Lower leg skin (tissue), 4 donors: ENCODE data around the gene MAST4. TPM values are rescaled to one million over a fixed set of nuclear protein-coding genes. Genes with fewer than 3 reads are reported as not detected.

Source experiments
- DNase-seq, 2 donors: peaks; one replicate each; pipeline ENCODE4 v3.0.0-alpha.2; 2019; ENCODE audit warnings: low spot score in 2 of 2
- H3K4me3 ChIP-seq: fragments of 200-600 bp; sonication (generic); 2 replicates; pipeline ENCODE4 v1.5.1; 2017; ENCODE audit warnings: mild to moderate bottlenecking, low read depth; ENCODE audit not compliant: poor library complexity, severe bottlenecking
- POLR2A ChIP-seq, 2 donors: fragments of 450-650 bp; IDR thresholded peaks; one replicate each; pipeline ENCODE4 v1.6.1; 2016 to 2017; ENCODE audit warnings: antibody characterized with exemption in 2 of 2, mild to moderate bottlenecking in 1 of 2, moderate library complexity in 1 of 2
- WGBS, 2 donors: methylation state at CpG; one replicate each; pipeline ENCODE4 v1.1.5; 2018; 5-methylcytosine and 5-hydroxymethylcytosine counted together
- intact Hi-C: fragments of 100-400 bp; cut with DNase I; formaldehyde crosslinking; loops from one replicate; pipeline ENCODE4 v1.15.0; 2023; ENCODE audit warnings: low total_unique reads
- total RNA-seq, 4 donors: library from RNA; depleted of rRNA; stranded (reverse); fragments of >200 nt; gene quantifications; one replicate each; pipeline ENCODE4 v1.1.0, GENCODE V29; 2016
- TF ChIP-seq, protein P1 (sequence below), 3 donors: fragments of 450-650 bp; IDR thresholded peaks; one replicate each; pipeline ENCODE4 v1.5.1; 2016; ENCODE audit warnings: antibody characterized with exemption in 3 of 3, mild to moderate bottlenecking in 3 of 3, moderate library complexity in 2 of 3

The MAST4 gene
- total RNA-seq, 4 donors from 2014 or later = 49.0 to 109 (median 55.5) TPM

DNA sequence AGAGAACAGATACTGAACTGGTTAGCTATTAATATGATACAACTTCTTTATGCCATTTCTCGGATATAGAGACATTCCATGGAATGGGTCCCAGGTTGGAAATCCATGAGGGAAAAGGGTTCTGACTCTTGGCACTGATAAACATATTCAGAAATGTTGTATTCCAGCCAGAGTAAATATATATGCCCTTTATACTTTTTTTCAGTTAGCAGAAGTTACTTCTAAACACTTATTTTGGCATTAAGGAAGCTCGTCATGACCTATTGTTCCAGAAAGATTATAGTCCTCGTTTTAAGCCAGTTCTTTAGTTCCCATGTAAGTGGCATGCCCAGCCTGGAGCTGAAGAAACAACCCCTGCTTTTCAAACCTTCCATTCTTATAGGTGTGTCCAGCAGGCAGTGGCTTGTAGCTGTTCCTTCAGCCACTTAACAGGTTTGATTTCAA lies 418.8 kb downstream of the MAST4 start:
- 25 to 28% methylated on average over 3 of the region's 3 CpGs for WGBS, 2 donors
- TF ChIP-seq, protein P1, sequence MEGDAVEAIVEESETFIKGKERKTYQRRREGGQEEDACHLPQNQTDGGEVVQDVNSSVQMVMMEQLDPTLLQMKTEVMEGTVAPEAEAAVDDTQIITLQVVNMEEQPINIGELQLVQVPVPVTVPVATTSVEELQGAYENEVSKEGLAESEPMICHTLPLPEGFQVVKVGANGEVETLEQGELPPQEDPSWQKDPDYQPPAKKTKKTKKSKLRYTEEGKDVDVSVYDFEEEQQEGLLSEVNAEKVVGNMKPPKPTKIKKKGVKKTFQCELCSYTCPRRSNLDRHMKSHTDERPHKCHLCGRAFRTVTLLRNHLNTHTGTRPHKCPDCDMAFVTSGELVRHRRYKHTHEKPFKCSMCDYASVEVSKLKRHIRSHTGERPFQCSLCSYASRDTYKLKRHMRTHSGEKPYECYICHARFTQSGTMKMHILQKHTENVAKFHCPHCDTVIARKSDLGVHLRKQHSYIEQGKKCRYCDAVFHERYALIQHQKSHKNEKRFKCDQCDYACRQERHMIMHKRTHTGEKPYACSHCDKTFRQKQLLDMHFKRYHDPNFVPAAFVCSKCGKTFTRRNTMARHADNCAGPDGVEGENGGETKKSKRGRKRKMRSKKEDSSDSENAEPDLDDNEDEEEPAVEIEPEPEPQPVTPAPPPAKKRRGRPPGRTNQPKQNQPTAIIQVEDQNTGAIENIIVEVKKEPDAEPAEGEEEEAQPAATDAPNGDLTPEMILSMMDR (IDR thresholded peaks at IDR 0.05) = no peak
- no peak for TF ChIP-seq POLR2A (IDR thresholded peaks at IDR 0.05)
- intact Hi-C loops = no loop called here
- no peak for DNase-seq
- no peak overlapping the region for H3K4me3 ChIP-seq

- DNase-seq = no peak
- intact Hi-C loops = no loop called here
- TF ChIP-seq, protein P1 (IDR thresholded peaks at IDR 0.05) = no peak
- TF ChIP-seq POLR2A (IDR thresholded peaks at IDR 0.05) = no peak
- 14 to 19% methylated on average over 8 of the region's 8 CpGs for WGBS, 2 donors
- H3K4me3 ChIP-seq = no peak overlapping the region
Measured at GRCh38 chr5:67015541-67016191, 419.5 kb downstream of the MAST4 start.

DNA sequence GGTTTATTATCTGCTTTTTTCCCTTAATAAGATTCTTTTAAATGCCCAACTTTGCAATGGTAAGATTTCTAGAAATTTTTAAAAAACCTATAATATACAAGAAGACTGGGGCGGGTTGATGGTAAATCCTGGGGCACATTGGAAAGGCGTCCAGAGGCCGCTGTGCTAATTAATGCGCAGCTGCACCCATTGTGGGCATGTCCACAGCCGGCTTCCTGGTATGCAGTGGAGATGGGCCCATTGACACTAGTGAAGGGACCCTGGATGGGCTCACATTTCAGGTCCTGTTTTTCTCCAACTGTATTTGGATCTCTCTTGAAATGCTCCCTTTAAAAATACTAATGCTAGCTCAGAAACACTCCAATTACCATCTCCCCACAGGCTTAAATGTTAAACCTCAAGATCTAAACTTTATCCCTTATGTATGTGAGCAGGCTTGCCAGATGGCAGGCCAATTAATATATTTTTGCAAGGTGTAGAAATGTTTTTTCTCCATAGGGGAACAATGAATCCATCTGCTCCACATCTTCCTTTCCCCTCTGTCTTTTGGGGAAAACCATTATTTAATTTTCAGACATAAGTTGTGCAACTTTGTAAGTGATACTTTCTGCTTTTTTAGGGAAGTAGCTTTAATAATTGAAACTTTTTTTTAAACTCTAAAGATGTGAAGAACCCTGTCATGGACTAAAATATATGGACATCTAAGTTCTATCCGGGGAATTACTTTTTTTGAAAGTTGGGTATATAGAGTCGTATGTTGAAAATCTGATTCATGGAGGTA lies 423.1 kb downstream of the MAST4 start:
- WGBS, 2 donors = 64 to 78% methylated on average over 7 of the region's 7 CpGs
- no peak for DNase-seq
- no peak for TF ChIP-seq POLR2A (IDR thresholded peaks at IDR 0.05)
- TF ChIP-seq, protein P1 (IDR thresholded peaks at IDR 0.05) = no peak
- intact Hi-C loops = no loop called here
- H3K4me3 ChIP-seq = no peak overlapping the region

- no peak for TF ChIP-seq POLR2A (IDR thresholded peaks at IDR 0.05)
- TF ChIP-seq, protein P1 (IDR thresholded peaks at IDR 0.05) = no peak
- no peak overlapping the region for H3K4me3 ChIP-seq
- 93 to 95% methylated on average over 3 of the region's 3 CpGs for WGBS, 2 donors
- no peak for DNase-seq
- intact Hi-C loops = no loop called here
Measured at GRCh38 chr5:67020096-67020615, 424.0 kb downstream of the MAST4 start.

DNA sequence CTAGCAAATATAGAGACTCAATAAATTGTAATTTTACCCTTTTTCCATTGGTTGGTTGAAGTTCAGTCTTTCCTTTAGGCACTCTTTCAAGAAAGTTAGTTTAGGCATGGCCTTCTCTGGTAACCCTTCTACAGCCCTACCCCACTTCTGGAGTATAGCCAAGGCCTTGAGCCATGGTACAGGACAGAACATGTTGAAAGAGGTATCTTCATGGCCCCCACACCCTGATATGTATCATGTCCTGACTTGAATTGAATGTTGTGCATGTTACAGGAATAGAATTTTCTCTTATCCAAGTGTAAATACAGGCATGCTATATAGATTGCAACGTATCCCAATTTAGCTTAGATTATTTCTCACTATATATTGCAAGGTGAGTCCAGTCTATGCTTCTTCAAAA lies 424.8 kb downstream of the MAST4 start:
- H3K4me3 ChIP-seq = no peak overlapping the region
- TF ChIP-seq, protein P1 (IDR thresholded peaks at IDR 0.05) = no peak
- peak in 1 of 2 donors; percentile 64 for DNase-seq
- WGBS, 2 donors = 57 to 74% methylated on average over 1 of the region's 1 CpG
- intact Hi-C loops = no loop called here
